ENCODE data around the gene VPS36. TPM values are rescaled to one million over a fixed set of nuclear protein-coding genes. Genes with fewer than 3 reads are reported as not detected.
A peak's percentile ranks its signal among the peaks of the same experiment; 100 is the strongest.

VPS36 gene
- total RNA-seq, 1 experiment from 2014 or later: 19.2 TPM

- no peak for TF ChIP-seq GTF2I (CRISPR knock-in tag; conservative IDR thresholded peaks at IDR 0.05)
- no peak for TF ChIP-seq GRHL2 (CRISPR knock-in tag; IDR thresholded peaks at IDR 0.05; ENCODE audit: insufficient replicate concordance, severe bottlenecking)
- TF ChIP-seq ZSCAN18 (CRISPR knock-in tag; IDR thresholded peaks at IDR 0.05): no peak
- peak; percentile 100 for TF ChIP-seq HMGXB4 (CRISPR knock-in tag; IDR thresholded peaks at IDR 0.05)
- TF ChIP-seq ZNF416 (CRISPR knock-in tag; IDR thresholded peaks at IDR 0.05): no peak
- TF ChIP-seq E2F4 (CRISPR knock-in tag; IDR thresholded peaks at IDR 0.05; ENCODE audit: borderline replicate concordance, low read depth): peak; percentile 79; the same call in 1 of the 2 replicates
- no peak for TF ChIP-seq ZNF396 (CRISPR knock-in tag; IDR thresholded peaks at IDR 0.05; ENCODE audit: borderline replicate concordance)
- TF ChIP-seq FOXJ3 (CRISPR knock-in tag; IDR thresholded peaks at IDR 0.05; ENCODE audit: borderline replicate concordance): no peak
- no peak for TF ChIP-seq RORB (CRISPR knock-in tag; IDR thresholded peaks at IDR 0.05)
- no peak for TF ChIP-seq ZNF263 (CRISPR knock-in tag; IDR thresholded peaks at IDR 0.05; ENCODE audit: low read depth)
- no peak for TF ChIP-seq ATF3 (CRISPR knock-in tag; conservative IDR thresholded peaks at IDR 0.05)
- no peak for TF ChIP-seq MXD4 (CRISPR knock-in tag; IDR thresholded peaks at IDR 0.05; ENCODE audit: borderline replicate concordance)
- TF ChIP-seq MAX (CRISPR knock-in tag; IDR thresholded peaks at IDR 0.05): peak; percentile 71
- TF ChIP-seq NR1H2 (CRISPR knock-in tag; IDR thresholded peaks at IDR 0.05): no peak
- no peak for TF ChIP-seq ZNF281 (CRISPR knock-in tag; IDR thresholded peaks at IDR 0.05)
- TF ChIP-seq KAT7 (CRISPR knock-in tag; IDR thresholded peaks at IDR 0.05; ENCODE audit: borderline replicate concordance): peak; percentile 67; the same call in 1 of the 2 replicates
- no peak for TF ChIP-seq JAZF1 (CRISPR knock-in tag; IDR thresholded peaks at IDR 0.05)
- TF ChIP-seq ZNF138 (CRISPR knock-in tag; conservative IDR thresholded peaks at IDR 0.05): peak; percentile 51; the same call in 1 of the 2 replicates
- no peak for TF ChIP-seq ATF1 (CRISPR knock-in tag; IDR thresholded peaks at IDR 0.05)
- 0 out of 2 replicates have a peak, but pooled peaks have one; percentile 58 for TF ChIP-seq ZNF532 (CRISPR knock-in tag; IDR thresholded peaks at IDR 0.05; ENCODE audit: borderline replicate concordance)
- TF ChIP-seq OVOL2 (CRISPR knock-in tag; IDR thresholded peaks at IDR 0.05; ENCODE audit: borderline replicate concordance): no peak
- TF ChIP-seq HMGA2 (CRISPR knock-in tag; IDR thresholded peaks at IDR 0.05): no peak
Observed at GRCh38 chr13:52450012-52450792, at the start of gene VPS36 (continued).

Data from WTC11 (cell line).